Neural progenitor cell (in vitro differentiated cells): ENCODE measurements around the gene HIVEP1. TPM values are rescaled to one million over a fixed set of nuclear protein-coding genes. Genes with fewer than 3 reads are reported as not detected.

Experiments used
- DNase-seq: peaks from one replicate; pipeline ENCODE4 v3.0.0-alpha.2; 2016; ENCODE audit warnings: low spot score
- H2AFZ ChIP-seq: fragments of 200-600 bp; sonication (generic); replicated peaks from 2 replicates; pipeline ENCODE4 v1.6.1; 2016; ENCODE audit warnings: antibody characterized with exemption
- H3F3A ChIP-seq: fragments of 200-600 bp; sonication (generic); 2 replicates; pipeline ENCODE4 v1.6.1; 2016; ENCODE audit warnings: antibody characterized with exemption, low read depth
- H3K27ac ChIP-seq: fragments of 200-600 bp; sonication (generic); 2 replicates; pipeline ENCODE4 v1.5.1; 2016; ENCODE audit warnings: mild to moderate bottlenecking
- H3K27me3 ChIP-seq: fragments of 200-600 bp; sonication (generic); 2 replicates; pipeline ENCODE4 v1.6.1; 2016; ENCODE audit warnings: mild to moderate bottlenecking, moderate library complexity
- H3K36me3 ChIP-seq: fragments of 200-600 bp; sonication (generic); 2 replicates; pipeline ENCODE4 v1.5.1; 2016
- H3K4me1 ChIP-seq: fragments of 200-600 bp; sonication (generic); 2 replicates; pipeline ENCODE4 v1.6.1; 2016; ENCODE audit warnings: mixed run types
- H3K4me2 ChIP-seq: fragments of 200-600 bp; sonication (generic); 2 replicates; pipeline ENCODE4 v1.6.1; 2016
- H3K4me3 ChIP-seq: fragments of 200-600 bp; sonication (generic); 2 replicates; pipeline ENCODE4 v1.5.1; 2016
- H3K79me2 ChIP-seq: fragments of 200-600 bp; sonication (generic); 2 replicates; pipeline ENCODE4 v1.6.1; 2016; ENCODE audit warnings: low read depth
- H3K9ac ChIP-seq: fragments of 200-600 bp; sonication (generic); 2 replicates; pipeline ENCODE4 v1.6.1; 2016
- H3K9me3 ChIP-seq: fragments of 200-600 bp; sonication (generic); 2 replicates; pipeline ENCODE4 v1.5.1; 2016; ENCODE audit warnings: low read depth
- H4K20me1 ChIP-seq: fragments of 200-600 bp; sonication (generic); 2 replicates; pipeline ENCODE4 v1.6.1; 2016; ENCODE audit warnings: low read depth
- H3K27ac Mint-ChIP-seq: 3 replicates; pipeline ENCODE4 v1.8.0; 2021; ENCODE audit warnings: mixed read lengths
- H3K27me3 Mint-ChIP-seq: 2 replicates; pipeline ENCODE4 v1.8.0; 2022; ENCODE audit warnings: low read depth, mild to moderate bottlenecking, inconsistent platforms, moderate library complexity, mixed read lengths; ENCODE audit not compliant: insufficient read depth
- H3K36me3 Mint-ChIP-seq: 3 replicates; pipeline ENCODE4 v1.8.0; 2021; ENCODE audit warnings: mixed read lengths
- H3K4me1 Mint-ChIP-seq: 3 replicates; pipeline ENCODE4 v1.8.0; 2021; ENCODE audit warnings: mixed read lengths
- H3K4me3 Mint-ChIP-seq: 3 replicates; pipeline ENCODE4 v1.8.0; 2021; ENCODE audit warnings: mild to moderate bottlenecking, moderate library complexity, mixed read lengths
- H3K9me3 Mint-ChIP-seq: 3 replicates; pipeline ENCODE4 v1.8.0; 2020; ENCODE audit warnings: mixed read lengths
- CTCF ChIP-seq: fragments of 200-600 bp; sonication (generic); IDR thresholded peaks from 2 replicates; pipeline ENCODE4 v1.5.1; 2017; ENCODE audit warnings: antibody characterized with exemption, mild to moderate bottlenecking
- EZH2 ChIP-seq: fragments of 200-600 bp; sonication (generic); IDR thresholded peaks from 2 replicates; pipeline ENCODE4 v1.6.1; 2017; ENCODE audit warnings: antibody characterized with exemption, mild to moderate bottlenecking, moderate library complexity
- EZH2phosphoT487 ChIP-seq: fragments of 200-600 bp; sonication (generic); IDR thresholded peaks from 2 replicates; pipeline ENCODE4 v1.6.1; 2017; ENCODE audit warnings: antibody characterized with exemption
- total RNA-seq: library from RNA; depleted of rRNA; stranded (reverse); fragments of >200 nt; gene quantifications from 2 replicates; pipeline ENCODE4 v1.2.3, GENCODE V29; 2015; ENCODE audit warnings: low replicate concordance

The HIVEP1 gene
- total RNA-seq, 1 donor from 2014 or later: 23.3 TPM

GRCh38 chr6:12036766-12037165 lies 24.7 kb downstream of the HIVEP1 start:
- Histone ChIP-seq H3K4me3 (no peak overlapping the region), H3K9me3 (no peaks in the 10 kb centered on the region), H3K4me2 (no peak overlapping the region), H3K36me3 (peaks cover 5% of the 10 kb centered on the region), H3K4me1 (peaks cover 15% of the 10 kb centered on the region), H2AFZ (no peak overlapping the region), H3K27me3 (no peaks in the 10 kb centered on the region), H4K20me1 (peaks cover 13% of the 10 kb centered on the region), H3K27ac (no peak overlapping the region), H3F3A (no peaks in the 10 kb centered on the region), H3K9ac (no peak overlapping the region), H3K79me2 (peaks cover 96% of the 10 kb centered on the region)
- Mint-ChIP-seq H3K4me1 (peaks cover 25% of the 10 kb centered on the region), H3K27me3 (no peaks in the 10 kb centered on the region), H3K9me3 (peaks cover 8% of the 10 kb centered on the region), H3K36me3 (peaks cover 38% of the 10 kb centered on the region), H3K4me3 (no peak overlapping the region), H3K27ac (no peak overlapping the region)
- TF ChIP-seq EZH2phosphoT487: no peak
- no peak for TF ChIP-seq CTCF
- no peak for TF ChIP-seq EZH2
- no peak for DNase-seq

GRCh38 chr6:12037798-12038197 lies 25.7 kb downstream of the HIVEP1 start:
- DNase-seq: no peak
- Histone ChIP-seq H3K9me3 (no peaks in the 10 kb centered on the region), H3K27ac (no peak overlapping the region), H3K4me3 (no peak overlapping the region), H3K27me3 (no peaks in the 10 kb centered on the region), H3K4me1 (peaks cover 15% of the 10 kb centered on the region), H3K79me2 (peaks cover 93% of the 10 kb centered on the region), H4K20me1 (peaks cover 13% of the 10 kb centered on the region), H3K9ac (no peak overlapping the region), H2AFZ (no peak overlapping the region), H3K36me3 (peaks cover 5% of the 10 kb centered on the region), H3F3A (no peaks in the 10 kb centered on the region), H3K4me2 (no peak overlapping the region)
- Mint-ChIP-seq H3K36me3 (peaks cover 34% of the 10 kb centered on the region), H3K4me1 (peaks cover 25% of the 10 kb centered on the region), H3K9me3 (peaks cover 7% of the 10 kb centered on the region), H3K27me3 (no peaks in the 10 kb centered on the region), H3K4me3 (no peak overlapping the region), H3K27ac (no peak overlapping the region)
- TF ChIP-seq CTCF: no peak
- TF ChIP-seq EZH2: no peak
- no peak for TF ChIP-seq EZH2phosphoT487

GRCh38 chr6:12039540-12040459 lies 27.7 kb downstream of the HIVEP1 start:
- H4K20me1 ChIP-seq: peaks cover 7% of the 10 kb centered on the region
- H3K4me1 Mint-ChIP-seq: peaks cover 21% of the 10 kb centered on the region
- H3K27me3 Mint-ChIP-seq: no peaks in the 10 kb centered on the region
- H3K27me3 ChIP-seq: no peaks in the 10 kb centered on the region
- H3K4me1 ChIP-seq: peaks cover 5% of the 10 kb centered on the region
- H3K36me3 Mint-ChIP-seq: peaks cover 37% of the 10 kb centered on the region
- H3K9me3 Mint-ChIP-seq: peaks cover 8% of the 10 kb centered on the region
- no peak overlapping the region for H3K27ac Mint-ChIP-seq
- H3K9ac ChIP-seq: no peak overlapping the region
- no peaks in the 10 kb centered on the region for H3F3A ChIP-seq
- no peak overlapping the region for H3K4me2 ChIP-seq
- no peak for DNase-seq
- H3K9me3 ChIP-seq: no peaks in the 10 kb centered on the region
- no peak overlapping the region for H3K27ac ChIP-seq
- H3K4me3 Mint-ChIP-seq: no peak overlapping the region
- no peak for TF ChIP-seq EZH2
- no peak for TF ChIP-seq EZH2phosphoT487
- TF ChIP-seq CTCF: no peak
- no peak overlapping the region for H3K4me3 ChIP-seq
- H2AFZ ChIP-seq: no peak overlapping the region
- peaks cover 5% of the 10 kb centered on the region for H3K36me3 ChIP-seq
- peaks cover 93% of the 10 kb centered on the region for H3K79me2 ChIP-seq
